Endothelial cell of umbilical vein (primary cell): Measurements from ENCODE around the gene TMPRSS4. TPM values are rescaled to one million over a fixed set of nuclear protein-coding genes. Genes with fewer than 3 reads are reported as not detected.

ENCODE experiments used
- BruUV-seq: library from RNA; stranded (reverse); fragments of 400-500 nt; replicated peaks from 2 replicates; lab custom pipeline; 2021; lab: Mats Ljungman, UMichigan
- CTCF ChIA-PET: fragments of 300-600, 350-600 bp; sonication (Branson Sonifier 250); formaldehyde crosslinking; loops from one replicate; lab custom pipeline; 2021; ENCODE audit warnings: antibody characterized with exemption, inconsistent platforms; lab: Charles Lee
- POLR2A ChIA-PET: fragments of 300-600, 350-600 bp; sonication (Branson Sonifier 250); formaldehyde crosslinking; loops from one replicate; lab custom pipeline; 2021; ENCODE audit warnings: antibody characterized with exemption, inconsistent platforms; lab: Charles Lee
- DNase-seq: peaks from one replicate; pipeline ENCODE4 v3.0.0-alpha.2; 2011; ENCODE audit warnings: low read depth, low spot score
- FAIRE-seq: peaks from 2 replicates; lab custom pipeline; 2011; peaks lifted over from hg19 to GRCh38; lab: Jason Lieb, UNC
- H2AFZ ChIP-seq: 2 replicates; pipeline ENCODE4 v1.6.0; 2012; ENCODE audit warnings: low read depth, low read length, control low read depth, inconsistent platforms
- H3K27ac ChIP-seq: 2 replicates; pipeline ENCODE4 v1.5.1; 2011; ENCODE audit warnings: low read depth, mild to moderate bottlenecking, control low read depth, low read length, moderate library complexity; ENCODE audit not compliant: insufficient read depth
- H3K27me3 ChIP-seq, 2 experiments: 2 replicates each; pipeline versions ENCODE4 v1.6.0 to v1.6.1; 2011; ENCODE audit warnings: low read length in 2 of 2, mixed read lengths in 1 of 2; ENCODE audit not compliant: control insufficient read depth in 2 of 2, insufficient read depth in 2 of 2
- H3K36me3 ChIP-seq, 2 experiments: 2 replicates in 1 of 2; 3 replicates in 1 of 2; pipeline ENCODE4 v1.5.1; 2011; ENCODE audit warnings: low read length in 2 of 2, mild to moderate bottlenecking in 1 of 2, moderate library complexity in 1 of 2; ENCODE audit not compliant: control insufficient read depth in 2 of 2, insufficient read depth in 2 of 2; ENCODE audit errors: extremely low read depth in 1 of 2
- H3K4me1 ChIP-seq: 3 replicates; pipeline ENCODE4 v1.5.1; 2011; ENCODE audit warnings: mild to moderate bottlenecking, low read length; ENCODE audit not compliant: control insufficient read depth, insufficient read depth; ENCODE audit errors: extremely low read depth
- H3K4me2 ChIP-seq: 2 replicates; pipeline ENCODE4 v1.6.1; 2011; ENCODE audit warnings: low read length, control low read depth, mixed read lengths; ENCODE audit not compliant: insufficient read depth
- H3K4me3 ChIP-seq, 3 experiments: fragments of 200-600 bp in 1 of 3; sonication (generic), shearing (Covaris generic) in 1 of 3; replicated peaks in 1 of 3; 2 replicates each; pipeline ENCODE4 v1.5.1; 2011 to 2016; ENCODE audit warnings: control low read depth in 3 of 3, low read length in 3 of 3, mild to moderate bottlenecking in 2 of 3, inconsistent platforms in 1 of 3, low read depth in 1 of 3, moderate library complexity in 1 of 3; ENCODE audit not compliant: insufficient read depth in 1 of 3
- H3K79me2 ChIP-seq: 2 replicates; pipeline ENCODE4 v1.6.0; 2012; ENCODE audit warnings: low read length, inconsistent platforms; ENCODE audit not compliant: control insufficient read depth, insufficient read depth
- H3K9ac ChIP-seq: replicated peaks from 2 replicates; pipeline ENCODE3; 2011; ENCODE audit warnings: low read length, control low read depth; ENCODE audit not compliant: insufficient read depth; ENCODE audit errors: extremely low read depth
- H3K9me1 ChIP-seq: replicated peaks from 3 replicates; pipeline ENCODE4 v1.6.0; 2011; ENCODE audit warnings: mild to moderate bottlenecking, low read length; ENCODE audit not compliant: control insufficient read depth, insufficient read depth; ENCODE audit errors: extremely low read depth
- H3K9me3 ChIP-seq: replicated peaks from 2 replicates; pipeline ENCODE4 v1.5.1; 2012; ENCODE audit warnings: low read length, inconsistent platforms; ENCODE audit not compliant: control insufficient read depth, insufficient read depth
- H4K20me1 ChIP-seq: replicated peaks from 2 replicates; pipeline ENCODE3; 2011; ENCODE audit warnings: mild to moderate bottlenecking, low read length; ENCODE audit not compliant: control insufficient read depth, insufficient read depth; ENCODE audit errors: extremely low read depth
- CTCF ChIP-seq, 2 donors: IDR thresholded peaks; 1 replicate in 1 of 2; 2 replicates in 1 of 2; pipeline ENCODE4 v1.5.1; 2011; ENCODE audit warnings: low read length in 2 of 2, mild to moderate bottlenecking in 2 of 2, moderate library complexity in 2 of 2, control low read depth in 1 of 2, inconsistent platforms in 1 of 2, low read depth in 1 of 2; ENCODE audit not compliant: insufficient read depth in 1 of 2; ENCODE audit errors: extremely low read depth in 1 of 2
- EZH2 ChIP-seq: IDR thresholded peaks from 2 replicates; pipeline ENCODE4 v1.6.1; 2012; ENCODE audit warnings: borderline replicate concordance, low read depth, mild to moderate bottlenecking, moderate library complexity, low read length, inconsistent platforms; ENCODE audit not compliant: severe bottlenecking
- FOS ChIP-seq: IDR thresholded peaks from 2 replicates; pipeline ENCODE4 v1.6.1; 2011; ENCODE audit warnings: mild to moderate bottlenecking, low read length, moderate library complexity, borderline replicate concordance; ENCODE audit not compliant: insufficient read depth
- GATA2 ChIP-seq: IDR thresholded peaks from 2 replicates; pipeline ENCODE4 v1.7.0; 2011; ENCODE audit warnings: low read depth, mild to moderate bottlenecking, moderate library complexity, mixed read lengths, low read length; ENCODE audit not compliant: insufficient read length, insufficient read depth
- JUN ChIP-seq: IDR thresholded peaks from 2 replicates; pipeline ENCODE4 v1.6.1; 2011; ENCODE audit warnings: borderline replicate concordance, low read depth; ENCODE audit not compliant: insufficient read length, insufficient read depth
- MAX ChIP-seq: IDR thresholded peaks from 2 replicates; pipeline ENCODE4 v1.6.1; 2011; ENCODE audit not compliant: insufficient read depth, insufficient read length
- MYC ChIP-seq: IDR thresholded peaks from one replicate; pipeline ENCODE4 v1.6.1; 2011; ENCODE audit warnings: mild to moderate bottlenecking, low read depth, low read length
- POLR2A ChIP-seq: IDR thresholded peaks from 2 replicates; pipeline ENCODE4 v1.6.1; 2012; ENCODE audit warnings: low read depth, mild to moderate bottlenecking, control low read depth, low read length
- POLR2AphosphoS5 ChIP-seq: IDR thresholded peaks from 2 replicates; pipeline ENCODE4 v1.6.1; 2012; ENCODE audit warnings: low read depth, mild to moderate bottlenecking, control low read depth, low read length, moderate library complexity; ENCODE audit not compliant: insufficient read depth
- dilution Hi-C: fragments of 300-500 bp; cut with MboI; formaldehyde crosslinking; loops from one replicate; pipeline ENCODE4 v1.15.0; 2019; ENCODE audit warnings: low sequenced_read_pairs; ENCODE audit not compliant: extremely low pct_ligation_motif_present
- intact Hi-C: fragments of 100-400 bp; cut with micrococcal nuclease; formaldehyde crosslinking; loops from one replicate; pipeline ENCODE4 v1.10.0; 2022
- polyA plus RNA-seq, 4 experiments: library from polyadenylated mRNA; depleted of rRNA in 3 of 4; stranded (reverse) in 3 of 4; unstranded in 1 of 4; fragments of >200 nt; gene quantifications; 2 replicates each; pipeline versions ENCODE4 v1.2.1 to v1.2.3, GENCODE V29; 2011 to 2012; ENCODE audit warnings: missing spikeins in 1 of 4
- total RNA-seq: library from RNA; stranded (reverse); gene quantifications from 2 replicates; pipeline ENCODE4 v1.2.3, GENCODE V29; 2021

TMPRSS4 gene
- total and polyA plus RNA-seq, 2 donors (not counting 3 experiments of a cell fraction or from before 2014, with no cell fraction given), result not detected

GRCh38 chr11:118111019-118111743 lies 34.3 kb downstream of the TMPRSS4 start:
- ChIA-PET CTCF (no interaction called here), POLR2A (no interaction called here)
- intact Hi-C loops (no loop called here), dilution Hi-C loops (no loop called here)
- Histone ChIP-seq H3K4me3 (no peak overlapping the region), H2AFZ (no peak overlapping the region), H3K79me2 (no peaks in the 10 kb centered on the region), H3K9me3 (no peaks in the 10 kb centered on the region), H3K9ac (no peak overlapping the region), H3K4me2 (no peak overlapping the region), H3K27ac (no peak overlapping the region), H3K36me3 (no peaks in the 10 kb centered on the region), H3K9me1 (no peaks in the 10 kb centered on the region), H3K4me1 (no peaks in the 10 kb centered on the region), H4K20me1 (no peaks in the 10 kb centered on the region), H3K27me3 (peaks cover 0 to 3% of the 10 kb centered on the region in 2 experiments)
- no peak for DNase-seq
- no peak for FAIRE-seq
- TF ChIP-seq CTCF (IDR thresholded peaks at IDR 0.05; ENCODE audit: extremely low read depth in 1 of 2, insufficient read depth in 1 of 2, low read depth in 1 of 2, low read length in 2 of 2), result no peak
- TF ChIP-seq POLR2AphosphoS5, result no peak
- TF ChIP-seq POLR2A, result no peak
- TF ChIP-seq JUN, result no peak
- no peak for TF ChIP-seq FOS
- no peak for TF ChIP-seq GATA2
- no peak for TF ChIP-seq MAX
- TF ChIP-seq MYC, result no peak
- TF ChIP-seq EZH2, result no peak
- no TSS peak for BruUV-seq
